Lower leg skin (tissue), 3 donors: Measurements from ENCODE around the gene NAPB.

Source experiments
- POLR2A ChIP-seq, 2 donors: fragments of 450-650 bp; IDR thresholded peaks; one replicate each; pipeline ENCODE4 v1.6.1; 2016 to 2017; ENCODE audit warnings: antibody characterized with exemption in 2 of 2, mild to moderate bottlenecking in 1 of 2, moderate library complexity in 1 of 2
- TF ChIP-seq, protein P1 (sequence below), 3 donors: fragments of 450-650 bp; IDR thresholded peaks; one replicate each; pipeline ENCODE4 v1.5.1; 2016; ENCODE audit warnings: antibody characterized with exemption in 3 of 3, mild to moderate bottlenecking in 3 of 3, moderate library complexity in 2 of 3

DNA sequence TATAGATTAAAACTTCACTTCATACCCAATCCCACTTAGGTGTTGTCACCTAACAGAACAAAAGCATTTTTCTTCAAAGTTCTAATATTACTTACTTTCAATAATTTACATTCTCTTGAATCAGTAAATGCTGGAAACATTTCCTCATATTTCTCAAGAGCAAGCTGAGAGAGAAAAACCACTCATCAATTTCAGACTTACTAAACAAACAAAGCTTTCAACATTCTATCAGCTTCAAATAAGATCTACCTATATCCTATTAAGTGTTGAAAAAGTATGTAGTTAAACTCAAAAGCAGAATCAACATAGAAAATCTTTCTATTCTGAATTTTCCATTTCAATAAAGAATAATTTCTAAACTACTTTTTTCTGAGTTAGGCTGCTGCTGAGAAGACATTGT lies 41.5 kb downstream of the NAPB start:
- TF ChIP-seq, protein P1, sequence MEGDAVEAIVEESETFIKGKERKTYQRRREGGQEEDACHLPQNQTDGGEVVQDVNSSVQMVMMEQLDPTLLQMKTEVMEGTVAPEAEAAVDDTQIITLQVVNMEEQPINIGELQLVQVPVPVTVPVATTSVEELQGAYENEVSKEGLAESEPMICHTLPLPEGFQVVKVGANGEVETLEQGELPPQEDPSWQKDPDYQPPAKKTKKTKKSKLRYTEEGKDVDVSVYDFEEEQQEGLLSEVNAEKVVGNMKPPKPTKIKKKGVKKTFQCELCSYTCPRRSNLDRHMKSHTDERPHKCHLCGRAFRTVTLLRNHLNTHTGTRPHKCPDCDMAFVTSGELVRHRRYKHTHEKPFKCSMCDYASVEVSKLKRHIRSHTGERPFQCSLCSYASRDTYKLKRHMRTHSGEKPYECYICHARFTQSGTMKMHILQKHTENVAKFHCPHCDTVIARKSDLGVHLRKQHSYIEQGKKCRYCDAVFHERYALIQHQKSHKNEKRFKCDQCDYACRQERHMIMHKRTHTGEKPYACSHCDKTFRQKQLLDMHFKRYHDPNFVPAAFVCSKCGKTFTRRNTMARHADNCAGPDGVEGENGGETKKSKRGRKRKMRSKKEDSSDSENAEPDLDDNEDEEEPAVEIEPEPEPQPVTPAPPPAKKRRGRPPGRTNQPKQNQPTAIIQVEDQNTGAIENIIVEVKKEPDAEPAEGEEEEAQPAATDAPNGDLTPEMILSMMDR (IDR thresholded peaks at IDR 0.05), result no peak
- TF ChIP-seq POLR2A (IDR thresholded peaks at IDR 0.05), result no peak
